Measurements from ENCODE around the gene AJAP1.

The AJAP1 gene

DNA sequence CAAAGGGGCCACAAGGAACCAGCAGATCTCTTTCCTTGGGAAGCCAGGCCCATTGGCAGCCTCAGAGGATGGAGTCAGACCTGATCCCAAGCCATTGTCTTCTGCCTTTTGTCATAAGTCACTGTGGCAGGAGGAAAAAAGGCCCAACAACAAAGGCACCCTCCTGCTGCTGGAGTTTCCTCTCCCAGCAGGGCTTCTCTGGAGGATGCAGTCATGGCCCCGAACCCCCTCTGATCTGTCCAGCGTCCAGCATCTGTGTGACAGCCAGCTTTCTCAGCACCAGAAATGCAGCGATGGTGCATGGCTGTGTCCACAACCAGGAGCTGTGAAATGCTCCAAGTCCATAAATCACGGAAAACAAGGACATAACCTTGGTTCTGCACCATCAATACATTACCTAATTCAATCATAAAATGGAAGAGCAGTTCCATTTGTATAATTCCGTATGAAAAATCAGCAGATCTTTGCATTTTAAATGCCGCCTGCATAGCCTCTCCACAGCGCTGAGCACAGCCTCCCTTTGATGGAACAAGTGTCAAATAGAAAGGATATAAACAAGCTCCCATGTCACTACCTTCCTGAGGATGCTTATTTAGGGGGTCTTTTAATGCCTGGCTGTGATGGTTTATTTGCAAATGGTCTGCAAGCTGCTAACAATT is 30.6 kb downstream of the AJAP1 start:
- no peak for DNase-seq

GRCh38 chr1:4685523-4685865 is 31.1 kb downstream of the AJAP1 start:
- no peak for DNase-seq

DNA sequence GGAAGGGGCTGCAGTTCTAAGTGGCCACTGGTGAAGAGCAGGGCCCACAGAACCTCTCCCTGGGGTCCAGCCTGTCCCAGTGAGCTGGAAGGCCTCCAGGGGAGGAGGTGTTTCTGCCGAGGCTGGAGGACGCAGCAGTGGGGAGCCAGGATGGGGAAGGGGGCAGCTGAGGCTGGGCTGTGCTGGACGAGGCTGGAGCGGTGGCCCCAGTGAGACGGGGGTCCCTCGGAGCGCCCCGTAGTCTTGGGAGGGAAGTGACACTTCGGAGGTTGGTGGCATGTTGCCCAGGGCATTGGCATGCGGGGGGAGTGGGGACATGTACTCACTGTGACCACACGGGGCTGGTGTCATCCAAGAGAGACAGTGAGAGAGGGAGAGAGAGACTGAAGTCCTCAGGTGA is 33.5 kb downstream of the AJAP1 start:
- DNase-seq: no peak

GRCh38 chr1:4689271-4689935 is 35.0 kb downstream of the AJAP1 start:
- DNase-seq: no peak

DNA sequence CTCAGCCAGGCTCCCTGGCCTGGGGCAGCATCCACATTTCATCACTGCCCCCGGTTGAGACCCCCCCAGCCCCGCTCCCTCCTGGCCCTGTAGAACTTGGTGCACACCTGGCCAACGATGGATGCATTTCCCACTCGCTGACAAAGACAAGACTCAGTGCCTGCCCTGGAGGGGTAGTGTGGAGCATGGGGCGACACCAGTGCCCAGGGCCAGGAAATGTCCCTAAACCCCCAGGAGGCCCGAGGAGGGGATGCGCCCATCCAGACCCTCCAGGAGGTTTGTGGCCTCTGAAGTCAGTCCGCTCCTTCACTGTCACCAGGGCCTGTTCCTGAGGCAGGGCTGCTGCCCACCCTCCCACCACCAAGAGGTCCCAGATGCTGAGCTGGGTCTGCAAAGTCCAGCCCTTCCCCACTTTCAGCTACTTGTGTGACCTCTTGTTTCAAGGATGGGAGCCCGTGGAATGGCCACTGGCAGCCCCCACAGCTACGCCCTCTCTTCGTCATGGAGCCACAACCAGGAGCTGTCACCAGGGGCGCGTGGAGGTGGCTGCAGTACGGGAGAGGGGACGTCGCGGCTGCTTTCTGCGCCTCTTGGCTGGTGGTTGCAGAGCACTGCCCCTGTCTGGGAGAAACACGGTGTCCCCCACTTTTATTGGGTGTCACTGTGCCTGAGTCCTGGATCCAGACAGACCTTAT is 35.7 kb downstream of the AJAP1 start:
- DNase-seq: no peak

DNA sequence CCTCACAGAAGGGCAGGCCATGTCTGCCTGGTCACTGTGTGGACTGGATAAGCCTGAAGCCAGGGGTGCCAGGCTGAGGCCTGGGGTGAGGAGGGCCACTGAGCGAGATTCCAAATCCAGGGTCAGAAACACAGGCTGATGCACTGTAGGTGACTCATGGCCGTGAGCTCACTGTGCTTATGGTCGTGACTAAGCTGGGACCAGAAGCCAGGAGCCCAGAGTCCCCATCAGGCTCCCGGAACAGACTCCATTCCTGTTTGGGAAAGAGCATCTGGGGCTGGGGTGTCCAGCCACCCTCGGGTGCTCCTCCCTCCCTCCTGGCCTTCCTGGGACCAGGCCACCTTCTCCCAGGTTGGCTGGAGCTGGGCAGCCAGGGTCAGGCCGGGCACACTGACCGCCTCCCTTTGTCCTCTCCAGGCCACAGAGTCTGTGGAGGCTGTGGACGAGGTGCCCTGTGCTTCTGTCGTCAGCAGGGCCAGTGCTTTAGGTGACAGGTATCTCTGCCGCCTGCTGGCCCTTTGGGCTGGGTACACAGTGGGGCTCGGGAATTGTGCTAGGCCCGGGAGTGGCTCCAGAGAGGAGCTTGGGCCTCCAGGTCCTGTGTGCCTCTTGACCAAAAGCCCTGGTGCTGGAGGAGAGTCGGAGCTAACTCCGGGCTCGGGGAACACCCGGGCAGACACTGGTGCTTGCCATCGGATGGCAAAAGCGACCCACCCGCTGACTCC is 36.7 kb downstream of the AJAP1 start:
- DNase-seq: peak; percentile 34

- no peak for DNase-seq
These were observed 37.5 kb downstream of the AJAP1 start for GRCh38 chr1:4691766-4692405.

GRCh38 chr1:4692437-4692836 is 38.0 kb downstream of the AJAP1 start:
- no peak for DNase-seq

DNA sequence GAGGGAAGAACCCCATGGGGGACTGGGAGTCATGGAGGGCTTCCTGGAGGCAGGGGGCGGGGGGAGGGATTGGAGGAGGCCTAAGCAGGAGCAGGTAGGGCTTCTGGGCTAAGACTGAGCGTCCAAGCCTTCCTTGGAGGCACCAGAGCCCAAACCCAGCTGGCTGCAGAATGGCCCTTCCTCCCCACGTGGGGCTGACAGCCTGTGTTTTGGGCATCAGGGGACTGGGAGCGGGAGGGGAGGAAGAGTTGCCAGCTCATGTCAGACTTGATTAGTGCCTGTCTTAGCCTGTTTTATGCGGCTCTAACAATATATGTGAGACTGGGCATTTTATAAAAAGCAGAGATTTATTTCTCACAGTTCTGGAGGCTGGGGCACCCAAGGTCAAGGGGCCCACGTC is 38.9 kb downstream of the AJAP1 start:
- DNase-seq: no peak

GRCh38 chr1:4693891-4694290 is 39.5 kb downstream of the AJAP1 start:
- DNase-seq: no peak

DNA sequence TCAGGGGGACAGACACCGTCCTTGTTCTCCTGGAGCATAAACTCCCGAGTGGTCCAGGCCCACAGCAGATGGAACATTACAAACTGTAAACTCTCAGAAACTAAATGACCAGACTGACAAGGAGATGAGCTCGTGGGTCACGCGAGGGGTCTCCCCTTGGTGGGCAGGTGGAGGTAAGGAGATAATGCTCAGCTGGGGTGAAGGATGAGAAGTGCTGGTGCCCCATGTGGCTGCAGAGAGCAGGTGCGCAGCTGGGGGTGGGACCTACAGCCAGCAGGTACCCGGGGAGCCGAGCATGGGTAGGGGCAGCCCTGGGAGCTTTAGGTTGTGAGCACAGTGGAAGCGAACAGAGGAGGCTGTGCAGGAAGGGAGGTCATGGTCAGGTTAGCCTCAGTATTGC is 40.1 kb downstream of the AJAP1 start:
- DNase-seq: no peak

- no peak for DNase-seq
These were observed 40.8 kb downstream of the AJAP1 start for GRCh38 chr1:4695241-4695640.

DNA sequence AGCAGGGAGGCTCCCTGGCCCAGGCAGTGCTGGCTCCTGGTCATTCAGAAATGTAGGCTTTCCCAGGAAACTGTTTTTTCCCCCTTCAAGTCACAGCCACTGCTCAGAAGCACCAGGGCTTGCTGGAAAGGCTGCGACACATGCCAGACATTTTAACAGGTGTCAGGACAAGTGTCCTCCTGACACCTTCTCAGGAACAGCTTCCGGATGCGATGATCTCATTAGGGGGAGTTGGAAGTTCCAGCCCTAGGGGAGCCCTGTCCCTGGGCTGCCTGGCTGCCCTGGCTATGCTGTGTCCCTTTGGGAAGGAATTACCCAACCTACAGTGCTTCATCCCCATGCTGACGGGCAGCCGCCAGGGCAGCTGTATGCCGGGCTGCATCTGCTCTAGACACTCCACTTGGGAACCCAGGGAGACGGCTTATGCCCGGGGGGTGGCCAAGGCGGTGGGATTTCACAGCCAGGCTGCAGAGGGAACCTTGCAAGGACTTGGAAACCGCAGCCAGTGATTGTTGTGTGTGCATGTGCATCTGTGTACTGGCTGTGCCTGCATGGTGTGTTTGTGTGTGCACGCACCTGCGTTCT is 41.8 kb downstream of the AJAP1 start:
- no peak for DNase-seq

GRCh38 chr1:4696753-4697152 is 42.3 kb downstream of the AJAP1 start:
- no peak for DNase-seq

- DNase-seq: no peak
These were observed 43.4 kb downstream of the AJAP1 start for GRCh38 chr1:4697801-4698200.

DNA sequence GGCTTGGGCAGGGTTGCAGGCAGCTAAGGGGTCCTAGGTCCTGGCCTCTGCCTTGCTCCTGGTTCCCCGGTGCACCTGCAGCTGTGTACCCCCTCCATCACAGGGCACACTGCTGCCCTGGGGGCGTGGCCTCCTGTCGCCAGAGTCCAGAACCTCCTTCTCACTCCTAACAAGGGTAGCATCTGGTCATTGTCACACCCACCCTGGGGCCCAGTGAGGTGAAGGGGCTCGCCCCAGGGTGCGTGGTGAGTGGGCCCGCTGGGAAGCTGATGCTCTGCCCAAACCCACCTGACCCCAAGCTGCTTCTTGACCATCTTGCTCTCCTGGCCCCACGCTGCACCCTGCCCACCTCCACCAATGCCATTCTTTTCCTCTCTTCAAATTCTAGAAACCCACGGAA is 44.5 kb downstream of the AJAP1 start:
- no peak for DNase-seq

- peak; percentile 58 for DNase-seq
These were observed 45.2 kb downstream of the AJAP1 start for GRCh38 chr1:4699376-4700301.

DNA sequence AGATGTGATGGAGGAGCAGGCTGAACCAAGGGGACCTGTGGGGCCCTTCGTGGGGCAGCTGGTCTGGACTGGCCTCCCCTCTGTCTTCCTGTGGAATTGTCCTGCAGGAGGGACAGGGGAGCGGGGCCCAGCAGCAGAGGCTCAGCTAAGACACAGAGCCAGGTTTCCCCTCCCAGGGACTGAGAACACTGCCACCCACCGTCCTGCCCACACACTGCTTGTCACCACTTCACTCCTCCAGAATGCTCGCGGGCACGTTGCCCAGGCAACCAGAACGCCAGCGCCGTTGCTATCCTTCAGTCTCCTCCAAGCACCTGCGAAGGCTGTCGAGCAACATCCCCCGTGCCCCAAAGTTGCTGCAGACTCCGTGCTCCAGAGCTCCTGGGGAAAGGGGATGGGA is 46.4 kb downstream of the AJAP1 start:
- DNase-seq: no peak

DNA sequence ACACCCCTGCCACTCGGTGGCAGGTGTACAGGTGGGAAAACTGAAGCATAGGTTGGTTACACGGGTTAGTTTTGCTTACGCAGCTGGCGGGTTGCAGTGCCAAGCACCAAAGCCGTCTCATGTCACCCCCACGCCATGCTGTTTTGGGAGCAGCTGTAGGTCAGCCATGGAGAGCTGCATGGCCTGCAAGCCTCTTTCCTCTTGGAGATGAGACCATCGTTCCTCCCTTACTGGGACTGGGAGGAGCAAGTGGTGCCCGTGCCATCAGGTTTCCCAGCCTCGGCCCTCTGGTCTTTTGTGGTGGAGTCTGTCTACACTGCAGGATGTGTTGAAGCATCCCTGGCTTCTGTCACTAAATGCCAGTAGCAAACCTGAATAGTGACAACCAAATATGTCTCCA is 46.9 kb downstream of the AJAP1 start:
- no peak for DNase-seq

DNA sequence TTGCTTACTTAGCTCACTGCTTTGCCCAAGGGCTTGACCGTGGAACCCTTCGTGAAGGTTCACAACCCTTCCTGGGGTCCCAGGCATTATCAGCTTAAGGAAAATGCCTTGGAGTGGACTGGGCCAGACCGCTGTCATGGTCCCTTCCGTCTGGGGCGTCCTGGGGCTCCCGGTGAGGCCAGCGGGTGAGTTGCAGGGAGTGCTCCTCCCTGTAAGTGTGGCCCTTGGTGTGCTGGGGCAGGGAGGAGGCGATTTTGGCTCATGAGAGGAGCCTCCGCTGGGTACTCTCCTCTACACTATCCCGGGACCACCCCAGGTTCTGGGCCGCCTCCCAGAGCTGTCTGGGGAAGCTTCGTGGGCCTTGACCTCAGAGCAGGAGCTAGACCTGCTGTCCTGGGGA is 48.1 kb downstream of the AJAP1 start:
- DNase-seq: no peak

DNA sequence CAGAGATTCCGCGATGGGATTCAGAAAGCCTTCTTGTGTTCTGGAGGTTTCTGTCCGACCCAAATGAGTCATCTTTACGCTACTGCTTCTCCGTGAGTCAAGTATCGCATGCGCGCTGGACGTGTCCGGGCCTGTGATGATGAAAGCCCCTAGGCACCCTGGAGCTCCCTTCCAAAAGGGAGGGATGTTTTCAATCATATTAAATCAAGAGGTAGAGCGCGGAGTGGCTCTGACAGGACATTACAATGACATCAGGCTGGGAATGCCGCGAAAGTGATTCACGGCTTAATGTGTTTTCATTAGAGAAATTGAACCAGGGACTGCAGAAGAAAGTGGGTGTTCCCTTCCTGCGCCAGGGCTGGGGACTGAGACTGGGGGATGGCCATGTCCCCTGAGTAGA is 48.5 kb downstream of the AJAP1 start:
- DNase-seq: peak; percentile 86

DNA sequence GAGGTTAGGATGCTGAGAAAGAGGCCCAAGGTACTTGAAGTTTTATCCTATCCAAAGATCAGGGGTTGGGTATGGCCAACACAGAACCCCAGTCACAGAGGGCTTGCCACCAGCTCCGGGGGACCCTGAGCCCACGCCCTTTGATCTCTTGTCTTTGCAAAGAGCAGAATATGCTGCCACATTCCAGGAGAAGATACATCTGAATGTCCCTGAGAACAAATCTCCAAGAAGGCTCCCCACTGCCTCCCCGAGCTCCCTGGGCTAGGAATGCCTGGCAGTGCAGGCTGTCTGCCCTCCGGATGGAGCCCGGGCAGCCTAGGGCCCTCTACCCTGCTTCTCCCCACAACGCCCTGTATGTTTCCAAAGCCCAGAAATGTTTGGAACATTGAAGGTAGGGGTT is 49.2 kb downstream of the AJAP1 start:
- DNase-seq: no peak

Data from fibroblast of upper back skin (primary cell).